HG02610 (cell line): Measurements from ENCODE around the gene HIPK4.
"Not testable (repeated sequence)": the region's sequence is repeated elsewhere in the genome, so short reads cannot be mapped to it uniquely, and the experiment has no call there.

ENCODE experiments used
- ATAC-seq: cut with Tn5 transposase; IDR thresholded peaks from one replicate; pipeline ENCODE4 v1.9.1; 2021; ENCODE audit warnings: mild to moderate bottlenecking, moderate library complexity; ENCODE audit not compliant: unreplicated experiment

Gene HIPK4

GRCh38 chr19:40341601-40342482 is 48.1 kb downstream of the HIPK4 start:
- ATAC-seq: no peak

- ATAC-seq: no peak
Observed at GRCh38 chr19:40339018-40339728, 50.8 kb downstream of the HIPK4 start.

- no peak for ATAC-seq
Observed at GRCh38 chr19:40337594-40337993, 52.4 kb downstream of the HIPK4 start.

- ATAC-seq: no peak
Observed at GRCh38 chr19:40337107-40337506, 52.9 kb downstream of the HIPK4 start.

- no peak for ATAC-seq
Observed at GRCh38 chr19:40336601-40336900, 53.4 kb downstream of the HIPK4 start.

GRCh38 chr19:40335855-40336600 is 54.0 kb downstream of the HIPK4 start:
- no peak for ATAC-seq

- no peak for ATAC-seq
Observed at GRCh38 chr19:40335101-40335500, 54.9 kb downstream of the HIPK4 start.

GRCh38 chr19:40333083-40333482 is 56.9 kb downstream of the HIPK4 start:
- not testable (repeated sequence) for ATAC-seq

- ATAC-seq: no peak
Observed at GRCh38 chr19:40332669-40333068, 57.3 kb downstream of the HIPK4 start.

GRCh38 chr19:40331052-40331451 is 58.9 kb downstream of the HIPK4 start:
- no peak for ATAC-seq
